DMS79 treated with DMSO at 0.1 percent for 48 hours (cell line): ENCODE results near the gene SDHB.

Source experiments
- DNase-seq: peaks from one replicate; lab custom pipeline; 2025; lab: John Stamatoyannopoulos, UW

The SDHB gene

GRCh38 chr1:17045634-17046333, 8.0 kb downstream of the SDHB start:
- peak; percentile 90 for DNase-seq

- DNase-seq, result no peak
These were observed 8.7 kb downstream of the SDHB start for GRCh38 chr1:17045150-17045549.

- DNase-seq, result no peak
These were observed 10.2 kb downstream of the SDHB start for GRCh38 chr1:17043676-17044075.

- no peak for DNase-seq
These were observed 13.7 kb downstream of the SDHB start for GRCh38 chr1:17040135-17040534.

- DNase-seq, result no peak
These were observed 14.3 kb downstream of the SDHB start for GRCh38 chr1:17039522-17039921.

- DNase-seq, result no peak
These were observed 20.4 kb downstream of the SDHB start for GRCh38 chr1:17033481-17033880.

GRCh38 chr1:17032741-17033140, 21.1 kb downstream of the SDHB start:
- DNase-seq, result no peak

GRCh38 chr1:17031436-17031835, 22.4 kb downstream of the SDHB start:
- DNase-seq, result no peak

GRCh38 chr1:17030206-17030605, 23.6 kb downstream of the SDHB start:
- no peak for DNase-seq

GRCh38 chr1:17028662-17029188, 25.1 kb downstream of the SDHB start:
- no peak for DNase-seq

- peak; percentile 89 for DNase-seq
These were observed 25.9 kb downstream of the SDHB start for GRCh38 chr1:17027900-17028299.

- DNase-seq, result peak; percentile 81
These were observed 26.4 kb downstream of the SDHB start for GRCh38 chr1:17027403-17027802.

- DNase-seq, result no peak
These were observed 29.1 kb downstream of the SDHB start for GRCh38 chr1:17024721-17025120.

- no peak for DNase-seq
These were observed 30.3 kb downstream of the SDHB start for GRCh38 chr1:17023573-17023972.

GRCh38 chr1:17023102-17023501, 30.7 kb downstream of the SDHB start:
- no peak for DNase-seq

GRCh38 chr1:17021896-17022295, 31.9 kb downstream of the SDHB start:
- DNase-seq, result no peak

GRCh38 chr1:17020502-17020901, 33.3 kb downstream of the SDHB start:
- no peak for DNase-seq

- no peak for DNase-seq
These were observed 35.0 kb downstream of the SDHB start for GRCh38 chr1:17018849-17019248.

GRCh38 chr1:17017435-17017834, 36.4 kb downstream of the SDHB start:
- DNase-seq, result no peak

- DNase-seq, result no peak
These were observed 37.5 kb downstream of the SDHB start for GRCh38 chr1:17016317-17016661.

- no peak for DNase-seq
These were observed 38.9 kb downstream of the SDHB start for GRCh38 chr1:17014671-17015567.

GRCh38 chr1:17013491-17014320, 40.1 kb downstream of the SDHB start:
- peak; percentile 2 for DNase-seq
